HepG2 (cell line): Measurements from ENCODE around the gene TEX19. TPM values are rescaled to one million over a fixed set of nuclear protein-coding genes. Genes with fewer than 3 reads are reported as not detected.
A peak's percentile ranks its signal among the peaks of the same experiment; 100 is the strongest.

Experiments used
- CREBL2 ChIP-seq: sonication (generic); formaldehyde crosslinking; IDR thresholded peaks from 2 replicates; pipeline ENCODE4 v1.8.1; 2023; ENCODE audit warnings: missing genetic modification reagents, mild to moderate bottlenecking, borderline replicate concordance
- DBP ChIP-seq: sonication (generic); formaldehyde crosslinking; IDR thresholded peaks from 2 replicates; pipeline ENCODE4 v1.4.0; 2020; ENCODE audit warnings: missing genetic modification reagents; ENCODE audit errors: not compliant biosample characterization
- FOXK2 ChIP-seq: fragments of 450-650 bp; IDR thresholded peaks from 2 replicates; pipeline ENCODE4 v1.6.1; 2016
- HMGXB4 ChIP-seq, 2 experiments: sonication (generic) in 1 of 2; formaldehyde crosslinking in 1 of 2; IDR thresholded peaks; 2 replicates each; pipeline versions ENCODE4 v1.4.0 to v1.6.1; 2018 to 2020; ENCODE audit warnings: missing genetic modification reagents in 2 of 2, borderline replicate concordance in 1 of 2, low read depth in 1 of 2, mild to moderate bottlenecking in 1 of 2, missing biosample characterization in 1 of 2
- KAT7 ChIP-seq: IDR thresholded peaks from 2 replicates; pipeline ENCODE4 v1.6.1; 2018; ENCODE audit warnings: borderline replicate concordance, missing compliant biosample characterization
- NAIF1 ChIP-seq: sonication (generic); formaldehyde crosslinking; IDR thresholded peaks from 2 replicates; pipeline ENCODE4 v1.5.0; 2020; ENCODE audit warnings: mild to moderate bottlenecking, missing genetic modification reagents, borderline replicate concordance
- PHF8 ChIP-seq: sonication (generic); formaldehyde crosslinking; IDR thresholded peaks from 2 replicates; pipeline ENCODE4 v1.5.0; 2020; ENCODE audit warnings: missing genetic modification reagents
- RBAK ChIP-seq: sonication (generic); formaldehyde crosslinking; IDR thresholded peaks from 2 replicates; pipeline ENCODE4 v1.5.1; 2020; ENCODE audit warnings: mild to moderate bottlenecking, missing genetic modification reagents
- ZNF225 ChIP-seq: sonication (generic); formaldehyde crosslinking; IDR thresholded peaks from 2 replicates; pipeline ENCODE4 v1.4.0; 2020; ENCODE audit warnings: mild to moderate bottlenecking, missing genetic modification reagents
- ZNF646 ChIP-seq: sonication (generic); formaldehyde crosslinking; IDR thresholded peaks from 2 replicates; pipeline ENCODE4 v1.9.0; 2021; ENCODE audit warnings: mild to moderate bottlenecking, missing genetic modification reagents
- ZNF781 ChIP-seq: sonication (generic); formaldehyde crosslinking; IDR thresholded peaks from 2 replicates; pipeline ENCODE4 v1.5.1; 2020; ENCODE audit warnings: borderline replicate concordance, mild to moderate bottlenecking, missing genetic modification reagents; ENCODE audit errors: not compliant biosample characterization
- polyA plus RNA-seq, 8 experiments: library from polyadenylated mRNA; depleted of rRNA in 3 of 8; stranded (reverse) in 7 of 8; unstranded in 1 of 8; fragments of >200 nt; fragmentation: Illumina TruSeq in 4 of 8; extraction: Trizol in 4 of 8; gene quantifications; 2 replicates each; pipeline versions ENCODE4 v1.2.1 to v1.2.3, GENCODE V29; 2011 to 2016; ENCODE audit warnings: low read depth in 4 of 8, missing spikeins in 1 of 8, mixed read lengths in 1 of 8; ENCODE audit not compliant: insufficient read depth in 1 of 8
- total RNA-seq, 5 experiments: library from RNA; depleted of rRNA; stranded (reverse); fragments of >200 nt; fragmentation: Illumina TruSeq; extraction: Trizol; gene quantifications; 2 replicates each; pipeline ENCODE4 v1.2.3, GENCODE V29; 2016; ENCODE audit warnings: low read depth in 1 of 5

The TEX19 gene
- total and polyA plus RNA-seq, 2 of the 13 experiments (the other 11 are each of a cell fraction or from before 2014, with no cell fraction given), result 1.3 to 6.0 TPM

- no peak for TF ChIP-seq ZNF646 (CRISPR knock-in tag)
- TF ChIP-seq ZNF781 (CRISPR knock-in tag), result no peak
- 0 out of 2 replicates have a peak, but pooled peaks have one; percentile 31 for TF ChIP-seq RBAK (CRISPR knock-in tag)
- TF ChIP-seq PHF8 (CRISPR knock-in tag), result 0 out of 2 replicates have a peak, but pooled peaks have one; percentile 25
- TF ChIP-seq KAT7 (CRISPR knock-in tag), result no peak
- TF ChIP-seq DBP (CRISPR knock-in tag), result no peak
- no peak for TF ChIP-seq ZNF225 (CRISPR knock-in tag)
- TF ChIP-seq HMGXB4 (CRISPR knock-in tag; IDR thresholded peaks at IDR 0.05; ENCODE audit: borderline replicate concordance in 1 of 2, low read depth in 1 of 2), result no peak
- TF ChIP-seq CREBL2 (CRISPR knock-in tag), result no peak
- no peak for TF ChIP-seq FOXK2
- no peak for TF ChIP-seq NAIF1
Measured at GRCh38 chr17:82412535-82413520, 53.8 kb downstream of the TEX19 start (continued).
